K562 (cell line): ENCODE data around the gene PCF11. TPM values are rescaled to one million over a fixed set of nuclear protein-coding genes. Genes with fewer than 3 reads are reported as not detected.

Experiments used
- CEBPB ChIP-seq: fragments of 450-650 bp; IDR thresholded peaks from 2 replicates; pipeline ENCODE4 v1.6.1; 2016; ENCODE audit warnings: missing genetic modification characterization, missing compliant biosample characterization
- COPS2 ChIP-seq: fragments of 450-650 bp; conservative IDR thresholded peaks from 2 replicates; pipeline ENCODE4 v1.6.1; 2016; ENCODE audit warnings: mild to moderate bottlenecking, moderate library complexity
- DMBX1 ChIP-seq: fragments of 250-450 bp; sonication (Bioruptor Pico); IDR thresholded peaks from 2 replicates; pipeline ENCODE4 v1.8.0; 2022; ENCODE audit warnings: inconsistent platforms, mild to moderate bottlenecking, moderate library complexity, borderline replicate concordance
- EZH2 ChIP-seq: IDR thresholded peaks from 2 replicates; pipeline ENCODE4 v1.6.1; 2012; ENCODE audit warnings: low read depth, mild to moderate bottlenecking, inconsistent platforms, low read length, borderline replicate concordance
- GABPA ChIP-seq: fragments of 200-800 bp; sonication (Bioruptor generic); conservative IDR thresholded peaks from 2 replicates; pipeline ENCODE4 v1.6.1; 2016; ENCODE audit warnings: low read depth, missing genetic modification characterization, missing compliant biosample characterization
- MYC ChIP-seq, 2 experiments: fragments of 250-450 bp in 1 of 2; sonication (Bioruptor Pico) in 1 of 2; IDR thresholded peaks; 2 replicates each; pipeline versions ENCODE4 v1.5.1 to v1.6.1; 2012 to 2021; ENCODE audit warnings: low read depth in 2 of 2, borderline replicate concordance in 1 of 2, improper control_type of control experiment in 1 of 2, low read length in 1 of 2, mild to moderate bottlenecking in 1 of 2, moderate library complexity in 1 of 2
- NBN ChIP-seq: fragments of 450-650 bp; IDR thresholded peaks from 2 replicates; pipeline ENCODE4 v1.6.1; 2016; ENCODE audit warnings: low read depth, mild to moderate bottlenecking
- POLR2AphosphoS5 ChIP-seq: IDR thresholded peaks from 2 replicates; pipeline ENCODE4 v1.6.1; 2011; ENCODE audit warnings: mild to moderate bottlenecking, low read depth, low read length, moderate library complexity; ENCODE audit not compliant: control insufficient read depth, insufficient read depth
- RAD21 ChIP-seq, 2 experiments: fragments of 250-450 bp in 1 of 2; fragments of 450-650 bp in 1 of 2; sonication (Bioruptor Pico) in 1 of 2; formaldehyde crosslinking in 1 of 2; IDR thresholded peaks in 1 of 2; conservative IDR thresholded peaks in 1 of 2; 2 replicates each; pipeline versions ENCODE4 v1.4.0 to v1.8.0; 2020 to 2022; ENCODE audit warnings: mild to moderate bottlenecking in 2 of 2, moderate library complexity in 1 of 2
- SNIP1 ChIP-seq: fragments of 450-650 bp; IDR thresholded peaks from 2 replicates; pipeline ENCODE4 v1.7.1; 2017; ENCODE audit warnings: low read depth, mild to moderate bottlenecking
- TBL1XR1 ChIP-seq, 2 experiments: IDR thresholded peaks; 2 replicates each; pipeline ENCODE4 v1.6.1; 2012; ENCODE audit warnings: improper control_type of control experiment in 2 of 2, low read length in 2 of 2, mild to moderate bottlenecking in 1 of 2
- XRCC5 ChIP-seq: fragments of 200-400 bp; formaldehyde crosslinking; IDR thresholded peaks from 2 replicates; pipeline ENCODE4 v1.6.1; 2017; ENCODE audit warnings: low read depth, mild to moderate bottlenecking, low read length
- polyA plus RNA-seq, 8 experiments: library from polyadenylated mRNA; depleted of rRNA in 4 of 8; stranded (reverse) in 5 of 8; unstranded in 3 of 8; fragments of >200 nt; fragmentation: Nextera tagmentation in 2 of 8; fragmentation: Illumina TruSeq in 1 of 8; extraction: Ambion mirVana in 2 of 8; extraction: Trizol in 1 of 8; gene quantifications; 2 replicates each; pipeline versions ENCODE4 v1.2.1 to v1.2.3, GENCODE V29; 2011 to 2014; ENCODE audit warnings: inconsistent platforms in 1 of 8, missing spikeins in 1 of 8
- total RNA-seq, 7 experiments: library from RNA; depleted of rRNA in 6 of 7; stranded (reverse); fragments of >200 nt in 6 of 7; fragmentation: Illumina TruSeq in 2 of 7; extraction: Trizol in 2 of 7; gene quantifications; 2 replicates each; pipeline versions ENCODE4 v1.2.1 to v1.2.3, GENCODE V29; 2011 to 2021; ENCODE audit warnings: low replicate concordance in 1 of 7
- TF ChIP-seq, protein P1 (sequence below), 2 experiments: fragments of 450-650 bp in 1 of 2; sonication (generic) in 1 of 2; formaldehyde crosslinking in 1 of 2; IDR thresholded peaks; 2 replicates each; pipeline versions ENCODE4 v1.7.1 to v1.9.0; 2016 to 2022; ENCODE audit warnings: inconsistent platforms in 1 of 2, mild to moderate bottlenecking in 1 of 2, missing genetic modification reagents in 1 of 2
- TF ChIP-seq, protein P2 (sequence below): fragments of 250-450 bp; sonication (Bioruptor Pico); IDR thresholded peaks from 2 replicates; pipeline ENCODE4 v1.8.0; 2021; ENCODE audit warnings: moderate library complexity, mild to moderate bottlenecking, inconsistent platforms
- TF ChIP-seq, protein P3 (sequence below): IDR thresholded peaks from 2 replicates; pipeline ENCODE4 v1.6.1; 2014; ENCODE audit warnings: antibody characterized with exemption

The PCF11 gene
- total and polyA plus RNA-seq, 9 of the 15 experiments (the other 6 are each of a cell fraction or from before 2014, with no cell fraction given): 9.3 to 91.6 (median 54.4) TPM

DNA sequence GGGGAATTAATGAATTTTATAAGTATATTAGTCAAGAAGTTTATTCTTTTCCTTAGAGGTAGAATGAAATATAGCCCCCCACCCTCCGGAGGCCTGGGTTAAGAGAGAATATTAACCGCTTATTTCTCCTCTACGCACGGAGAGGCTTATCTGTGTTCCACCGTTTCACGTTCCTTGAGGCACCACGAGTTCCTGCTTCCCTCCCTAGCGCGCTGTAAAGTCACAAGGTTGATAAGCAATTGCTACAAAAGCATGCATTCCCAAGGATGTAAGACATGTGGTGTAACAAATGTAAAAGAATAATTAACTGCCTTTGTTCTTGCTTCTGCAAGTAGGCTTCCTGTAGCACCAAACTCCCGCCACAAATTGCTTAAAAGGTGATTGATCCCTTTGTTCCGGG lies 35.1 kb downstream of the PCF11 start (continued):
- TF ChIP-seq, protein P1, sequence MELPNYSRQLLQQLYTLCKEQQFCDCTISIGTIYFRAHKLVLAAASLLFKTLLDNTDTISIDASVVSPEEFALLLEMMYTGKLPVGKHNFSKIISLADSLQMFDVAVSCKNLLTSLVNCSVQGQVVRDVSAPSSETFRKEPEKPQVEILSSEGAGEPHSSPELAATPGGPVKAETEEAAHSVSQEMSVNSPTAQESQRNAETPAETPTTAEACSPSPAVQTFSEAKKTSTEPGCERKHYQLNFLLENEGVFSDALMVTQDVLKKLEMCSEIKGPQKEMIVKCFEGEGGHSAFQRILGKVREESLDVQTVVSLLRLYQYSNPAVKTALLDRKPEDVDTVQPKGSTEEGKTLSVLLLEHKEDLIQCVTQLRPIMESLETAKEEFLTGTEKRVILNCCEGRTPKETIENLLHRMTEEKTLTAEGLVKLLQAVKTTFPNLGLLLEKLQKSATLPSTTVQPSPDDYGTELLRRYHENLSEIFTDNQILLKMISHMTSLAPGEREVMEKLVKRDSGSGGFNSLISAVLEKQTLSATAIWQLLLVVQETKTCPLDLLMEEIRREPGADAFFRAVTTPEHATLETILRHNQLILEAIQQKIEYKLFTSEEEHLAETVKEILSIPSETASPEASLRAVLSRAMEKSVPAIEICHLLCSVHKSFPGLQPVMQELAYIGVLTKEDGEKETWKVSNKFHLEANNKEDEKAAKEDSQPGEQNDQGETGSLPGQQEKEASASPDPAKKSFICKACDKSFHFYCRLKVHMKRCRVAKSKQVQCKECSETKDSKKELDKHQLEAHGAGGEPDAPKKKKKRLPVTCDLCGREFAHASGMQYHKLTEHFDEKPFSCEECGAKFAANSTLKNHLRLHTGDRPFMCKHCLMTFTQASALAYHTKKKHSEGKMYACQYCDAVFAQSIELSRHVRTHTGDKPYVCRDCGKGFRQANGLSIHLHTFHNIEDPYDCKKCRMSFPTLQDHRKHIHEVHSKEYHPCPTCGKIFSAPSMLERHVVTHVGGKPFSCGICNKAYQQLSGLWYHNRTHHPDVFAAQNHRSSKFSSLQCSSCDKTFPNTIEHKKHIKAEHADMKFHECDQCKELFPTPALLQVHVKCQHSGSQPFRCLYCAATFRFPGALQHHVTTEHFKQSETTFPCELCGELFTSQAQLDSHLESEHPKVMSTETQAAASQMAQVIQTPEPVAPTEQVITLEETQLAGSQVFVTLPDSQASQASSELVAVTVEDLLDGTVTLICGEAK (IDR thresholded peaks at IDR 0.05): no peak
- TF ChIP-seq, protein P1 (CRISPR knock-in tag; IDR thresholded peaks at IDR 0.05): no peak
- TF ChIP-seq EZH2: no peak
- TF ChIP-seq COPS2: no peak
- no peak for TF ChIP-seq CEBPB (tag)
- TF ChIP-seq, protein P2, sequence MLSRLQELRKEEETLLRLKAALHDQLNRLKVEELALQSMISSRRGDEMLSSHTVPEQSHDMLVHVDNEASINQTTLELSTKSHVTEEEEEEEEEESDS (CRISPR knock-in tag): no peak
- no peak for TF ChIP-seq RAD21 (CRISPR knock-in tag; conservative IDR thresholded peaks at IDR 0.05 in 1 of 2, IDR thresholded peaks at IDR 0.05 in 1 of 2)
- TF ChIP-seq NBN: no peak
- no peak for TF ChIP-seq XRCC5
- 0 out of 4 replicates have a peak, but pooled peaks of 1 of the 2 experiments have one; percentile 56 for TF ChIP-seq TBL1XR1 (IDR thresholded peaks at IDR 0.05; ENCODE audit: low read length in 2 of 2)
- TF ChIP-seq MYC (IDR thresholded peaks at IDR 0.05; ENCODE audit: low read depth, low read length): peak; percentile 80
- no peak for TF ChIP-seq MYC (CRISPR knock-in tag; IDR thresholded peaks at IDR 0.05; ENCODE audit: borderline replicate concordance, low read depth)
- TF ChIP-seq DMBX1 (CRISPR knock-in tag): 0 out of 2 replicates have a peak, but pooled peaks have one; percentile 32
- TF ChIP-seq SNIP1: no peak
- TF ChIP-seq POLR2AphosphoS5: peak; percentile 33; the same call in 1 of the 2 replicates
- TF ChIP-seq, protein P3, sequence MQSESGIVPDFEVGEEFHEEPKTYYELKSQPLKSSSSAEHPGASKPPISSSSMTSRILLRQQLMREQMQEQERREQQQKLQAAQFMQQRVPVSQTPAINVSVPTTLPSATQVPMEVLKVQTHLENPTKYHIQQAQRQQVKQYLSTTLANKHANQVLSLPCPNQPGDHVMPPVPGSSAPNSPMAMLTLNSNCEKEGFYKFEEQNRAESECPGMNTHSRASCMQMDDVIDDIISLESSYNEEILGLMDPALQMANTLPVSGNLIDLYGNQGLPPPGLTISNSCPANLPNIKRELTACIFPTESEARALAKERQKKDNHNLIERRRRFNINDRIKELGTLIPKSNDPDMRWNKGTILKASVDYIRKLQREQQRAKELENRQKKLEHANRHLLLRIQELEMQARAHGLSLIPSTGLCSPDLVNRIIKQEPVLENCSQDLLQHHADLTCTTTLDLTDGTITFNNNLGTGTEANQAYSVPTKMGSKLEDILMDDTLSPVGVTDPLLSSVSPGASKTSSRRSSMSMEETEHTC: peak; percentile 90
- 0 out of 2 replicates have a peak, but pooled peaks have one; percentile 23 for TF ChIP-seq GABPA
